Ishikawa (cell line): ENCODE results near the gene CHRNA4.

ENCODE experiments used
- CREB1 ChIP-seq: IDR thresholded peaks from 2 replicates; pipeline ENCODE4 v1.6.1; 2012; ENCODE audit warnings: low read depth
- NFIC ChIP-seq: IDR thresholded peaks from 2 replicates; pipeline ENCODE4 v1.6.1; 2012

- TF ChIP-seq NFIC (no peak), CREB1 (no peak)
Measured at GRCh38 chr20:63314015-63314471, 47.1 kb downstream of the CHRNA4 start.
